WI38 (cell line): Measurements from ENCODE around the gene LDLRAP1.

Source experiments
- H3K4me3 ChIP-seq: 2 replicates; pipeline ENCODE4 v1.5.1; 2011; ENCODE audit warnings: low read depth, mild to moderate bottlenecking, control low read depth, low read length
- TF ChIP-seq, protein P1 (sequence below): IDR thresholded peaks from 2 replicates; pipeline ENCODE4 v1.5.1; 2012; ENCODE audit warnings: low read depth, mild to moderate bottlenecking, control low read depth, low read length

LDLRAP1 gene

DNA sequence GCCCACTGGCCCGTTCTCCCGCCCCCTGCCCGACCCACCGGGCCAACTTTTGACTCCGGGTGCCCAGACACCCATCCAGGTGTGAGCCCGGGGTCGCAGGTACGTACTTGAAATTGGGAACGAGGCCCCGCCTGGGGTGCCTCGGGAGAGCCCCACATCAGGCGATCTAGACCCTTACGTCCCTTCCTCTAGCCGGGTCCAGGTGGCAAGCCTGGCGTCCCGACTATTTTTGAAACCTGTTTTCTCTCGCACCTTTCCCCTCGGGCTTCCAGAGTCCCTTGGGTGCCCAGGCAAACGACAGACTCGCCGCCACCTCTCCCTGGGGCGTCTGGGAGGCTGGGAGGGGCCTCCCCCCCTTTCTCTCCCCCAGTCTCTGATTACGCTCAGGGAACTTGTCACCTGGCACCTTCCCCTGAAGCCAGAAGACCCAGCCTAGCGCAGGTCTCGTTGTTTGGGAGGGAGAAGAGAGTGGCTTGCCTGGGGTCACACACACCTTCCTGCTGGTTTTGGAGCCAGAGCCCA is 898 bp downstream of the LDLRAP1 start:
- TF ChIP-seq, protein P1, sequence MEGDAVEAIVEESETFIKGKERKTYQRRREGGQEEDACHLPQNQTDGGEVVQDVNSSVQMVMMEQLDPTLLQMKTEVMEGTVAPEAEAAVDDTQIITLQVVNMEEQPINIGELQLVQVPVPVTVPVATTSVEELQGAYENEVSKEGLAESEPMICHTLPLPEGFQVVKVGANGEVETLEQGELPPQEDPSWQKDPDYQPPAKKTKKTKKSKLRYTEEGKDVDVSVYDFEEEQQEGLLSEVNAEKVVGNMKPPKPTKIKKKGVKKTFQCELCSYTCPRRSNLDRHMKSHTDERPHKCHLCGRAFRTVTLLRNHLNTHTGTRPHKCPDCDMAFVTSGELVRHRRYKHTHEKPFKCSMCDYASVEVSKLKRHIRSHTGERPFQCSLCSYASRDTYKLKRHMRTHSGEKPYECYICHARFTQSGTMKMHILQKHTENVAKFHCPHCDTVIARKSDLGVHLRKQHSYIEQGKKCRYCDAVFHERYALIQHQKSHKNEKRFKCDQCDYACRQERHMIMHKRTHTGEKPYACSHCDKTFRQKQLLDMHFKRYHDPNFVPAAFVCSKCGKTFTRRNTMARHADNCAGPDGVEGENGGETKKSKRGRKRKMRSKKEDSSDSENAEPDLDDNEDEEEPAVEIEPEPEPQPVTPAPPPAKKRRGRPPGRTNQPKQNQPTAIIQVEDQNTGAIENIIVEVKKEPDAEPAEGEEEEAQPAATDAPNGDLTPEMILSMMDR, result no peak
- peak overlapping the region; percentile 83 for H3K4me3 ChIP-seq

DNA sequence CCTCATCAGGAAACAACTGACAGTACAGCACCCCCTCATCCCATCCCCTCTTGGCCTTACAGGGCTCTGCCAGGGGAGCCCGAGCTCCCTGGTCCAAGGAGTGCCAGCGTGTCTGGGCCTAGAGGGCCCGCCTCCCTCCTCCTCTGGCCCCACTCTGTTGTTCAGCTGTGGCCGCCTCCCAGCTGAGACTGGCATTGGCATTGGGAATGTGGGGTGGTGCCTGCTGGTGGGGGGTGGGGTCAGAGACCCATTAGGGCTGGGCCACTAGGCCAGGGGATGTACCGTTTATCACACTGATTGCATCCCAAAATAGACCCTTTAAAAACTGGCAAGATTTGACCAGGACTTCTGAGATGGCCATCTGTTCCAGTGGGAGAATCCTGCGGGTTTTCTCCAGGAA is 1.4 kb downstream of the LDLRAP1 start:
- TF ChIP-seq, protein P1, result no peak
- H3K4me3 ChIP-seq, result peak overlapping the region; percentile 83

GRCh38 chr1:25545767-25546166 is 2.4 kb downstream of the LDLRAP1 start:
- H3K4me3 ChIP-seq, result no peak overlapping the region
- TF ChIP-seq, protein P1, result no peak

DNA sequence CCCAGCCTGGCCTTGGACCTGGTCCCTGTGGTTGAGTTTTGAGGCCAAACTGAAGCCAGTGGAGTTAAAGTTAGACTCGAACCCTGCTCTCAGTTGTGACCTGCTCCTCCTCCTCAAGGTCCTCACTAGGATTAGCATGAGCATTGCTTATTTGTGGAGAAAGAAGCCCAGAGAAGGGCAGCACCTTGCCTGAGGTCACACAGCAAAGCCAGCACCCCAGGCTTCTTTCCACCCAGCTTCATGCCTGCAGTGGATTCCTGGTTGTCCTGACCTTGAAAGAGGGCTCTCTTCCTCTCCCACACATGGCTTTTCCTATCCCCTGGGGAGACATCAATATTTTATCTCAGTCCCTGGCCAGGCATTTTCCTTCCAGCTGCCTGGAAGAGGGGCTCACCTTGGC is 2.8 kb downstream of the LDLRAP1 start:
- TF ChIP-seq, protein P1, result no peak
- H3K4me3 ChIP-seq, result no peak overlapping the region

DNA sequence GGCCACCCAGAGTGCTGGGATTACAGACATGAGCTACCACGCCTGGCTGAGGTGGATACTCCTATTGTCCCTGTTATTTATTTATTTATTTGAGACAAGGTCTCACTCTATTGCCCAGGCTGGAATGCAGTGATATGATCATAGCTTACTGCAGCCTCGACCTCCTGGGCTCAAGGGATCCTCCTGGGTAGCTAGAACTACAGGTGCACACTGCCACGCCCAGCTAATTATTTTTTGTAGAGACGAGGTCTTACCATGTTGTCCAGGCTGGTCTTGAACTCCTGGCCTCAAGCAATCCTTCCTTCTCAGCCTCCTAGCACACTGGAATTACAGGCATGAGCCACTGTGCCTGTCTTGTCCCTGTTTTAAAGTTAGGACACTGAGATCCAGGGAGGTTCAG is 5.2 kb downstream of the LDLRAP1 start:
- TF ChIP-seq, protein P1, result no peak
- H3K4me3 ChIP-seq, result no peak overlapping the region

- H3K4me3 ChIP-seq, result no peak overlapping the region
- TF ChIP-seq, protein P1, result no peak
Observed at GRCh38 chr1:25549273-25550154, 6.1 kb downstream of the LDLRAP1 start.

DNA sequence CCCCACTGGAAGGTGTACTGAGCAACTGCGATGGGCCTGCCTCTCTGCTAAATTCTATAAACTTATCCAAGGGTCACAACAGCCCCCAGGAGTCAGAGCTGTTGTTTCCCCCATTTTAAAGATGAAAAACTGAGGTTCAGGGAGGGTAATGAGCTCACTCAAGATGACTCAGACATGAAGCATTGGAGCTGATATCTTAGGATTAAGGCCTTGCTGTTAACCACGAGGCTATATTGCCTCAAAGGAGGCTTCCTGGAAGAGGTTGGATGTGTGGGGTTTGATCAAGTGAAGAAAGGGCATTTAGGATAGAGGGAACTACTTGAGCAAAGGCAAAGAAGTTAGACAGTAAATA is 6.7 kb downstream of the LDLRAP1 start:
- H3K4me3 ChIP-seq, result no peak overlapping the region
- TF ChIP-seq, protein P1, result no peak
